Kidney (tissue), 14 donors: ENCODE data around the gene SLC7A1. TPM values are rescaled to one million over a fixed set of nuclear protein-coding genes. Genes with fewer than 3 reads are reported as not detected.

Experiments
- DNase-seq, 5 donors: peaks; one replicate each; pipeline ENCODE4 v3.0.0-alpha.2; 2013 to 2020
- FAIRE-seq: peaks from 2 replicates; lab custom pipeline; 2012; peaks lifted over from hg19 to GRCh38; lab: Jason Lieb, UNC
- H3K27ac ChIP-seq, 2 donors: one replicate each; pipeline ENCODE4 v1.7.0; 2013; ENCODE audit warnings: low read depth in 2 of 2, low read length in 2 of 2, inconsistent platforms in 1 of 2
- H3K27me3 ChIP-seq: one replicate; pipeline ENCODE4 v1.7.1; 2013; ENCODE audit warnings: low read length, inconsistent platforms; ENCODE audit not compliant: control insufficient read depth, insufficient read depth
- H3K36me3 ChIP-seq, 3 donors: one replicate each; pipeline versions ENCODE4 v1.7.0 to v1.7.1; 2013; ENCODE audit warnings: low read length in 3 of 3, control low read depth in 1 of 3, inconsistent platforms in 1 of 3; ENCODE audit not compliant: insufficient read depth in 3 of 3, control insufficient read depth in 2 of 3
- H3K4me1 ChIP-seq, 3 donors: one replicate each; pipeline versions ENCODE4 v1.7.0 to v1.7.1; 2013; ENCODE audit warnings: low read length in 3 of 3, inconsistent platforms in 1 of 3, low read depth in 1 of 3; ENCODE audit not compliant: control insufficient read depth in 2 of 3, insufficient read depth in 2 of 3
- H3K4me3 ChIP-seq, 3 donors: one replicate each; pipeline versions ENCODE4 v1.7.0 to v1.8.1; 2013; ENCODE audit warnings: low read length in 3 of 3, control low read depth in 1 of 3, inconsistent platforms in 1 of 3
- H3K9ac ChIP-seq, 3 donors: one replicate each; pipeline versions ENCODE4 v1.7.0 to v1.7.1; 2013; ENCODE audit warnings: low read length in 3 of 3, control low read depth in 1 of 3, inconsistent platforms in 1 of 3
- H3K9me3 ChIP-seq, 3 donors: one replicate each; pipeline versions ENCODE4 v1.7.0 to v1.7.1; 2013; ENCODE audit warnings: low read length in 3 of 3, control low read depth in 1 of 3, inconsistent platforms in 1 of 3; ENCODE audit not compliant: control insufficient read depth in 2 of 3, insufficient read depth in 1 of 3
- intact Hi-C: fragments of 100-400 bp; cut with DNase I; formaldehyde crosslinking; loops from one replicate; pipeline ENCODE4 v1.11.1; 2022
- polyA plus RNA-seq: library from polyadenylated mRNA; stranded (reverse); fragments of 350-450 nt; fragmentation: Illumina TruSeq; extraction: RNeasy Lipid Tissue Mini Kit (QIAGEN cat#74804); gene quantifications from one replicate; pipeline ENCODE4 v1.2.3, GENCODE V29; 2014; ENCODE audit warnings: low read depth, low replicate concordance; ENCODE audit not compliant: insufficient read depth
- total RNA-seq: library from RNA; stranded (reverse); fragmentation: NEBNext Ultra II Directional; extraction: Animal tissue kit (Norgen Biotek cat#: 25700); gene quantifications from one replicate; pipeline ENCODE4 v1.2.1, GENCODE V29; 2021
- TF ChIP-seq, protein P1 (sequence below): IDR thresholded peaks from 3 replicates; pipeline ENCODE4 v1.5.1; 2012; ENCODE audit warnings: mild to moderate bottlenecking, moderate library complexity, borderline replicate concordance; ENCODE audit not compliant: insufficient read depth; ENCODE audit errors: extremely low read depth
- donor health status: control.
- donor health status: control.
- donor health status: control.
- donor health status: control.
- donor health status: control.
- donor health status: DM: yes; HTN: yes; CAD: no.
- donor health status: Normal renal cell carcinoma (clear cell type).

SLC7A1 gene
- total and polyA plus RNA-seq, 2 donors from 2014 or later = 2.8 to 64.5 TPM

GRCh38 chr13:29543230-29544215 is 52.0 kb downstream of the SLC7A1 start:
- Histone ChIP-seq H3K4me3 (no peak overlapping the region), H3K4me1 (no peaks in the 10 kb centered on the region), H3K9ac (no peak overlapping the region), H3K27ac (no peak overlapping the region), H3K36me3 (no peaks in the 10 kb centered on the region), H3K27me3 (no peaks in the 10 kb centered on the region), H3K9me3 (no peaks in the 10 kb centered on the region)
- intact Hi-C loops = no loop called here
- TF ChIP-seq, protein P1, sequence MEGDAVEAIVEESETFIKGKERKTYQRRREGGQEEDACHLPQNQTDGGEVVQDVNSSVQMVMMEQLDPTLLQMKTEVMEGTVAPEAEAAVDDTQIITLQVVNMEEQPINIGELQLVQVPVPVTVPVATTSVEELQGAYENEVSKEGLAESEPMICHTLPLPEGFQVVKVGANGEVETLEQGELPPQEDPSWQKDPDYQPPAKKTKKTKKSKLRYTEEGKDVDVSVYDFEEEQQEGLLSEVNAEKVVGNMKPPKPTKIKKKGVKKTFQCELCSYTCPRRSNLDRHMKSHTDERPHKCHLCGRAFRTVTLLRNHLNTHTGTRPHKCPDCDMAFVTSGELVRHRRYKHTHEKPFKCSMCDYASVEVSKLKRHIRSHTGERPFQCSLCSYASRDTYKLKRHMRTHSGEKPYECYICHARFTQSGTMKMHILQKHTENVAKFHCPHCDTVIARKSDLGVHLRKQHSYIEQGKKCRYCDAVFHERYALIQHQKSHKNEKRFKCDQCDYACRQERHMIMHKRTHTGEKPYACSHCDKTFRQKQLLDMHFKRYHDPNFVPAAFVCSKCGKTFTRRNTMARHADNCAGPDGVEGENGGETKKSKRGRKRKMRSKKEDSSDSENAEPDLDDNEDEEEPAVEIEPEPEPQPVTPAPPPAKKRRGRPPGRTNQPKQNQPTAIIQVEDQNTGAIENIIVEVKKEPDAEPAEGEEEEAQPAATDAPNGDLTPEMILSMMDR = no peak
- no peak for FAIRE-seq
- no peak for DNase-seq

- no peak for DNase-seq
- H3K27ac ChIP-seq = no peak overlapping the region
- TF ChIP-seq, protein P1 = no peak
- FAIRE-seq = no peak
- H3K36me3 ChIP-seq = no peaks in the 10 kb centered on the region
- intact Hi-C loops = no loop called here
- H3K9ac ChIP-seq = no peak overlapping the region
- H3K4me3 ChIP-seq = no peak overlapping the region
- H3K4me1 ChIP-seq = no peaks in the 10 kb centered on the region
- H3K27me3 ChIP-seq = no peaks in the 10 kb centered on the region
- no peaks in the 10 kb centered on the region for H3K9me3 ChIP-seq
Observed at GRCh38 chr13:29542381-29542780, 53.1 kb downstream of the SLC7A1 start.

- no peaks in the 10 kb centered on the region for H3K36me3 ChIP-seq
- H3K4me1 ChIP-seq = no peaks in the 10 kb centered on the region
- no peaks in the 10 kb centered on the region for H3K9me3 ChIP-seq
- no peak overlapping the region for H3K4me3 ChIP-seq
- no peak for DNase-seq
- no peak for FAIRE-seq
- no peak overlapping the region for H3K27ac ChIP-seq
- no peaks in the 10 kb centered on the region for H3K27me3 ChIP-seq
- intact Hi-C loops = no loop called here
- H3K9ac ChIP-seq = no peak overlapping the region
- TF ChIP-seq, protein P1 = no peak
Observed at GRCh38 chr13:29541400-29541799, 54.1 kb downstream of the SLC7A1 start.
